IMR-90 (cell line): ENCODE results near the gene FAM20B. TPM values are rescaled to one million over a fixed set of nuclear protein-coding genes. Genes with fewer than 3 reads are reported as not detected.

Experiments used
- ATAC-seq: fragments of 200-7000 bp; cut with Tn5 transposase; 2 replicates; pipeline ENCODE4 v1.9.1; 2020; ENCODE audit warnings: low read depth, mild to moderate bottlenecking, moderate library complexity
- BruUV-seq: library from RNA; stranded (reverse); fragments of 400-500 nt; replicated peaks from 2 replicates; lab custom pipeline; 2021; lab: Mats Ljungman, UMichigan
- CTCF ChIA-PET: fragments of 300-600 bp; formaldehyde crosslinking; extraction: SDS; loops from one replicate; lab custom pipeline; 2021; ENCODE audit warnings: antibody characterized with exemption; lab: Yijun Ruan, JAX
- POLR2A ChIA-PET: fragments of 300-600 bp; sonication (Branson Sonifier 250); formaldehyde crosslinking; loops from one replicate; lab custom pipeline; 2022; ENCODE audit warnings: antibody characterized with exemption; ENCODE audit not compliant: unreplicated experiment; lab: Charles Lee
- DNase-seq: peaks from one replicate; pipeline ENCODE4 v3.0.0; 2013
- H2AFZ ChIP-seq: replicated peaks from 2 replicates; pipeline ENCODE3; 2013; ENCODE audit warnings: low read length, mild to moderate bottlenecking; ENCODE audit not compliant: poor library complexity
- H2AK5ac ChIP-seq: 2 replicates; pipeline ENCODE4 v1.6.1; 2013; ENCODE audit warnings: low read depth, low read length, inconsistent platforms
- H2AK9ac ChIP-seq: replicated peaks from 2 replicates; pipeline ENCODE3; 2013; ENCODE audit warnings: mild to moderate bottlenecking, low read depth, low read length, moderate library complexity; ENCODE audit not compliant: poor library complexity
- H2BK120ac ChIP-seq: 2 replicates; pipeline ENCODE4 v1.6.1; 2013; ENCODE audit warnings: low read depth, low read length, inconsistent platforms
- H2BK15ac ChIP-seq: 3 replicates; pipeline ENCODE4 v1.6.1; 2013; ENCODE audit warnings: low read depth, low read length, inconsistent platforms
- H2BK20ac ChIP-seq: 2 replicates; pipeline ENCODE4 v1.6.1; 2013; ENCODE audit warnings: low read depth, mild to moderate bottlenecking, inconsistent platforms, low read length, moderate library complexity
- H2BK5ac ChIP-seq: 2 replicates; pipeline ENCODE4 v1.6.1; 2013; ENCODE audit warnings: mild to moderate bottlenecking, low read depth, low read length, inconsistent platforms; ENCODE audit not compliant: poor library complexity, severe bottlenecking
- H3K14ac ChIP-seq: replicated peaks from 2 replicates; pipeline ENCODE4 v1.6.1; 2013; ENCODE audit warnings: low read depth, low read length, inconsistent platforms
- H3K18ac ChIP-seq: 2 replicates; pipeline ENCODE4 v1.6.1; 2013; ENCODE audit warnings: low read depth, low read length, control low read depth
- H3K23ac ChIP-seq: 2 replicates; pipeline ENCODE4 v1.6.1; 2013; ENCODE audit warnings: low read depth, low read length, inconsistent platforms
- H3K27ac ChIP-seq: 2 replicates; pipeline ENCODE4 v1.5.1; 2013; ENCODE audit warnings: mild to moderate bottlenecking, control low read depth, low read length; ENCODE audit not compliant: insufficient read depth
- H3K27me3 ChIP-seq: 2 replicates; pipeline ENCODE4 v1.6.1; 2013; ENCODE audit warnings: low read length; ENCODE audit not compliant: control insufficient read depth, insufficient read depth
- H3K36me3 ChIP-seq: 2 replicates; pipeline ENCODE4 v1.6.1; 2013; ENCODE audit warnings: low read length, mixed read lengths; ENCODE audit not compliant: control insufficient read depth, insufficient read depth
- H3K4ac ChIP-seq: 2 replicates; pipeline ENCODE4 v1.6.1; 2013; ENCODE audit warnings: low read depth, low read length, inconsistent platforms
- H3K4me1 ChIP-seq: 2 replicates; pipeline ENCODE4 v1.6.1; 2013; ENCODE audit warnings: low read length, mixed read lengths; ENCODE audit not compliant: control insufficient read depth, insufficient read depth
- H3K4me2 ChIP-seq: 2 replicates; pipeline ENCODE4 v1.6.1; 2013; ENCODE audit warnings: low read depth, mild to moderate bottlenecking, control low read depth, low read length, moderate library complexity
- H3K4me3 ChIP-seq: 2 replicates; pipeline ENCODE4 v1.5.1; 2013; ENCODE audit warnings: low read depth, mild to moderate bottlenecking, control low read depth, low read length, moderate library complexity; ENCODE audit not compliant: insufficient read depth
- H3K56ac ChIP-seq: 2 replicates; pipeline ENCODE4 v1.6.1; 2013; ENCODE audit warnings: low read length, inconsistent platforms; ENCODE audit not compliant: insufficient read depth; ENCODE audit errors: extremely low read depth
- H3K79me1 ChIP-seq, 2 experiments: 2 replicates each; pipeline ENCODE4 v1.6.1; 2013; ENCODE audit warnings: low read length in 2 of 2, inconsistent platforms in 1 of 2, low read depth in 1 of 2
- H3K9ac ChIP-seq: 2 replicates; pipeline ENCODE4 v1.6.1; 2013; ENCODE audit warnings: low read depth, low read length, control low read depth
- H3K9me1 ChIP-seq: 2 replicates; pipeline ENCODE4 v1.6.1; 2013; ENCODE audit warnings: low read length, inconsistent platforms; ENCODE audit not compliant: insufficient read depth
- H3K9me3 ChIP-seq: 2 replicates; pipeline ENCODE4 v1.6.1; 2013; ENCODE audit warnings: low read length; ENCODE audit not compliant: control insufficient read depth, insufficient read depth
- H4K20me1 ChIP-seq: 2 replicates; pipeline ENCODE4 v1.6.1; 2013; ENCODE audit warnings: low read length, inconsistent platforms; ENCODE audit not compliant: insufficient read depth
- H4K5ac ChIP-seq: 2 replicates; pipeline ENCODE4 v1.6.1; 2013; ENCODE audit warnings: mild to moderate bottlenecking, low read depth, low read length, control low read depth
- H4K8ac ChIP-seq, 2 experiments: 2 replicates each; pipeline ENCODE4 v1.6.1; 2013; ENCODE audit warnings: low read depth in 2 of 2, low read length in 2 of 2, control low read depth in 1 of 2, inconsistent platforms in 1 of 2
- H4K91ac ChIP-seq: 2 replicates; pipeline ENCODE4 v1.6.1; 2013; ENCODE audit warnings: low read depth, low read length, inconsistent platforms; ENCODE audit not compliant: insufficient read depth
- ELK1 ChIP-seq: fragments of 150-350 bp; IDR thresholded peaks from 2 replicates; pipeline ENCODE4 v1.6.1; 2016; ENCODE audit warnings: low read depth, mild to moderate bottlenecking, low read length, moderate library complexity, borderline replicate concordance
- RAD21 ChIP-seq: IDR thresholded peaks from 2 replicates; pipeline ENCODE4 v1.6.1; 2012; ENCODE audit warnings: low read length, improper control_type of control experiment
- WGBS, 2 experiments: methylation state at CpG; one replicate each; pipeline versions ENCODE4 v1.1.5 to v1.1.7; 2013; ENCODE audit warnings: missing lambda C conversion rate in 2 of 2; ENCODE audit not compliant: insufficient read length in 1 of 2; ENCODE audit errors: extremely low coverage in 2 of 2; 5-methylcytosine and 5-hydroxymethylcytosine counted together
- dilution Hi-C: fragments of 300-500 bp; cut with HindIII; formaldehyde crosslinking; loops from one replicate; pipeline ENCODE4 v1.14.3; 2018; ENCODE audit warnings: low sequenced_read_pairs; ENCODE audit not compliant: unreplicated experiment
- in situ Hi-C: fragments of 300-500 bp; cut with MboI; formaldehyde crosslinking; loops from 3 replicates; pipeline ENCODE4 v1.14.3; 2019; ENCODE audit warnings: low sequenced_read_pairs, inconsistent platforms, mixed read lengths
- intact Hi-C: fragments of 100-400 bp; cut with micrococcal nuclease; formaldehyde crosslinking; loops from 2 replicates; pipeline ENCODE4 v1.10.0; 2022
- polyA plus RNA-seq, 3 experiments: library from polyadenylated mRNA; depleted of rRNA; stranded (reverse); fragments of >200 nt; gene quantifications; 2 replicates each; pipeline ENCODE4 v1.2.3, GENCODE V29; 2012; ENCODE audit warnings: low replicate concordance in 1 of 3
- total RNA-seq: library from RNA; depleted of rRNA; stranded (reverse); fragments of >200 nt; gene quantifications from 2 replicates; pipeline ENCODE4 v1.2.3, GENCODE V29; 2012

Gene FAM20B
- total and polyA plus RNA-seq, 2 of the 4 experiments (the other 2 are of a cell fraction) = 17.1 to 38.4 TPM

GRCh38 chr1:178999061-178999460, 26.6 kb upstream of the FAM20B start:
- no peak overlapping the region for H3K9ac ChIP-seq
- no peak for TF ChIP-seq ELK1
- no peak for TF ChIP-seq RAD21
- no peak overlapping the region for H3K4ac ChIP-seq
- no peaks in the 10 kb centered on the region; the same call in 1 of the 2 replicates for H3K4me1 ChIP-seq
- H2AK9ac ChIP-seq = no peak overlapping the region
- H2BK15ac ChIP-seq = no peak overlapping the region
- ChIA-PET CTCF (no interaction called here), POLR2A (no interaction called here)
- H3K4me3 ChIP-seq = no peak overlapping the region
- no peaks in the 10 kb centered on the region for H3K79me1 ChIP-seq
- in situ Hi-C loops = loop anchor here (10.0 kb wide), 1 partner anchor 234 kb away; no protein-coding TSS in a partner anchor
- no TSS peak for BruUV-seq
- no peaks in the 10 kb centered on the region for H4K20me1 ChIP-seq
- no peak overlapping the region for H4K91ac ChIP-seq
- H2AK5ac ChIP-seq = no peak overlapping the region
- intact Hi-C loops = no loop called here
- WGBS, 2 experiments = no CpG with 5 or more reads among the region's 5 CpGs
- no peak overlapping the region for H3K18ac ChIP-seq
- no peak overlapping the region for H2BK120ac ChIP-seq
- H3K9me3 ChIP-seq = 0 out of 2 replicates have a peak, but pooled peaks cover 4% of the 10 kb centered on the region
- H3K56ac ChIP-seq = no peak overlapping the region
- H3K27ac ChIP-seq = no peak overlapping the region
- H3K9me1 ChIP-seq = no peaks in the 10 kb centered on the region
- dilution Hi-C loops = no loop called here
- no peak overlapping the region for H4K8ac ChIP-seq
- H3K14ac ChIP-seq = no peak overlapping the region
- no peak overlapping the region for H2AFZ ChIP-seq
- H4K5ac ChIP-seq = no peak overlapping the region
- H2BK5ac ChIP-seq = no peak overlapping the region
- no peaks in the 10 kb centered on the region for H3K36me3 ChIP-seq
- H2BK20ac ChIP-seq = no peak overlapping the region
- no peaks in the 10 kb centered on the region for H3K27me3 ChIP-seq
- ATAC-seq (no peak), DNase-seq (no peak)
- H3K4me2 ChIP-seq = no peak overlapping the region
- no peak overlapping the region for H3K23ac ChIP-seq
